ENCODE results near the gene SRPRB.

DNA sequence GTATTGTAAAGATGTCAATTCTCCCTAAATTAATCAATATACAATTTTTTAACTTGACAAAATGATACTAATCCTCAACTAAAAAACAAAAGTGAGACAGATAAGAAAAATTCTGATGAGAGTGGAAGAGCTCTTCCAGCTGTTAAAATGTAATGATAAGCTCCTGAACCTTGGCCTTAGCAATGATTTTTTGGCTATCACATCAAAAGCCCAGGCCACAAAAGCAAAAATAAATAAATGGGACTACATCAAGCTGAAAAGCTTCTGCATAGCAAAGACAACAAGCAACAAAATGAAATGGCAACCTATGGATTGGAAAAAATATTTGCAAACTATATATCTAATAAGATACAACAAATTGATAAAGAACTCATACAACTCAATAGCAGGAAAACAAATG, 24.0 kb upstream of the SRPRB start:
- TF ChIP-seq, protein P1, sequence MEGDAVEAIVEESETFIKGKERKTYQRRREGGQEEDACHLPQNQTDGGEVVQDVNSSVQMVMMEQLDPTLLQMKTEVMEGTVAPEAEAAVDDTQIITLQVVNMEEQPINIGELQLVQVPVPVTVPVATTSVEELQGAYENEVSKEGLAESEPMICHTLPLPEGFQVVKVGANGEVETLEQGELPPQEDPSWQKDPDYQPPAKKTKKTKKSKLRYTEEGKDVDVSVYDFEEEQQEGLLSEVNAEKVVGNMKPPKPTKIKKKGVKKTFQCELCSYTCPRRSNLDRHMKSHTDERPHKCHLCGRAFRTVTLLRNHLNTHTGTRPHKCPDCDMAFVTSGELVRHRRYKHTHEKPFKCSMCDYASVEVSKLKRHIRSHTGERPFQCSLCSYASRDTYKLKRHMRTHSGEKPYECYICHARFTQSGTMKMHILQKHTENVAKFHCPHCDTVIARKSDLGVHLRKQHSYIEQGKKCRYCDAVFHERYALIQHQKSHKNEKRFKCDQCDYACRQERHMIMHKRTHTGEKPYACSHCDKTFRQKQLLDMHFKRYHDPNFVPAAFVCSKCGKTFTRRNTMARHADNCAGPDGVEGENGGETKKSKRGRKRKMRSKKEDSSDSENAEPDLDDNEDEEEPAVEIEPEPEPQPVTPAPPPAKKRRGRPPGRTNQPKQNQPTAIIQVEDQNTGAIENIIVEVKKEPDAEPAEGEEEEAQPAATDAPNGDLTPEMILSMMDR (IDR thresholded peaks at IDR 0.05), result no peak
- TF ChIP-seq POLR2AphosphoS5 (IDR thresholded peaks at IDR 0.05; ENCODE audit: insufficient read depth in 1 of 2, low read depth in 1 of 2), result no peak
